HEK293 (cell line): ENCODE data around the gene NIN.

Experiments
- CTCF ChIA-PET: fragments of 350-600 bp; formaldehyde crosslinking; extraction: SDS; loops from one replicate; lab custom pipeline; 2021; ENCODE audit warnings: antibody characterized with exemption; lab: Yijun Ruan, JAX
- POLR2A ChIA-PET: fragments of 300-600 bp; formaldehyde crosslinking; extraction: SDS; loops from one replicate; lab custom pipeline; 2020; ENCODE audit warnings: antibody characterized with exemption, inconsistent platforms; lab: Yijun Ruan, JAX
- H3K27ac ChIP-seq: fragments of 200-500 bp; sonication (Bioruptor generic); 2 replicates; pipeline ENCODE4 v1.5.1; 2014; ENCODE audit warnings: low read depth, low read length, control low read depth, inconsistent platforms; ENCODE audit errors: extremely low read depth
- H3K36me3 ChIP-seq, 2 experiments: fragments of 200-500 bp in 1 of 2; sonication (Bioruptor generic) in 1 of 2; 1 replicate in 1 of 2; 2 replicates in 1 of 2; pipeline ENCODE4 v1.5.1; 2014 to 2017; ENCODE audit warnings: inconsistent platforms in 2 of 2, low read length in 2 of 2; ENCODE audit not compliant: control insufficient read depth in 2 of 2, insufficient read depth in 1 of 2
- H3K4me1 ChIP-seq: fragments of 200-500 bp; sonication (Bioruptor generic); 2 replicates; pipeline ENCODE4 v1.5.1; 2014; ENCODE audit warnings: mild to moderate bottlenecking, low read length, inconsistent platforms; ENCODE audit not compliant: control insufficient read depth, insufficient read depth
- H3K4me3 ChIP-seq: 2 replicates; pipeline ENCODE4 v1.5.1; 2011; ENCODE audit warnings: low read depth, mild to moderate bottlenecking, control low read depth, low read length, moderate library complexity
- H3K9me3 ChIP-seq: fragments of 200-500 bp; sonication (Bioruptor generic); 2 replicates; pipeline ENCODE4 v1.5.1; 2014; ENCODE audit warnings: low read depth, low read length, inconsistent platforms; ENCODE audit not compliant: control insufficient read depth, insufficient read depth
- CTCF ChIP-seq: fragments of 450-650 bp; formaldehyde crosslinking; IDR thresholded peaks from 2 replicates; pipeline ENCODE4 v1.5.1; 2016; ENCODE audit warnings: missing biosample characterization, missing genetic modification characterization
- GLIS1 ChIP-seq: fragments of 450-650 bp; formaldehyde crosslinking; IDR thresholded peaks from 2 replicates; pipeline ENCODE4 v1.5.1; 2016; ENCODE audit warnings: missing biosample characterization, missing genetic modification characterization
- HOXA7 ChIP-seq: sonication (generic); formaldehyde crosslinking; IDR thresholded peaks from 2 replicates; pipeline ENCODE4 v1.8.1; 2022; ENCODE audit warnings: missing genetic modification reagents, borderline replicate concordance
- IKZF3 ChIP-seq: fragments of 450-650 bp; IDR thresholded peaks from 2 replicates; pipeline ENCODE4 v1.5.0; 2018; ENCODE audit warnings: missing biosample characterization, mild to moderate bottlenecking, missing genetic modification characterization, moderate library complexity
- MEIS1 ChIP-seq: sonication (generic); formaldehyde crosslinking; IDR thresholded peaks from 2 replicates; pipeline ENCODE4 v1.8.1; 2022; ENCODE audit warnings: missing genetic modification reagents, mild to moderate bottlenecking, borderline replicate concordance
- OSR2 ChIP-seq: fragments of 450-650 bp; formaldehyde crosslinking; IDR thresholded peaks from 2 replicates; pipeline ENCODE4 v1.5.1; 2016; ENCODE audit warnings: missing biosample characterization, missing genetic modification characterization
- PRDM10 ChIP-seq: fragments of 450-650 bp; formaldehyde crosslinking; IDR thresholded peaks from 2 replicates; pipeline ENCODE4 v1.5.1; 2016; ENCODE audit warnings: missing biosample characterization, missing genetic modification characterization
- PRDM6 ChIP-seq: fragments of 450-650 bp; formaldehyde crosslinking; IDR thresholded peaks from 2 replicates; pipeline ENCODE4 v1.5.1; 2017; ENCODE audit warnings: missing biosample characterization, missing genetic modification characterization
- TCF7L2 ChIP-seq: IDR thresholded peaks from 2 replicates; pipeline ENCODE4 v1.6.1; 2011; ENCODE audit warnings: low read depth, mild to moderate bottlenecking, inconsistent platforms, low read length, moderate library complexity, borderline replicate concordance
- ZBTB17 ChIP-seq: fragments of 450-650 bp; formaldehyde crosslinking; IDR thresholded peaks from 2 replicates; pipeline ENCODE4 v1.5.1; 2016; ENCODE audit warnings: missing biosample characterization, missing genetic modification characterization
- ZBTB20 ChIP-seq: fragments of 450-650 bp; formaldehyde crosslinking; IDR thresholded peaks from 2 replicates; pipeline ENCODE4 v1.5.1; 2016; ENCODE audit warnings: missing biosample characterization, missing genetic modification characterization
- ZBTB7A ChIP-seq: fragments of 450-650 bp; formaldehyde crosslinking; IDR thresholded peaks from 2 replicates; pipeline ENCODE4 v1.5.1; 2016; ENCODE audit warnings: low read depth, missing biosample characterization, missing genetic modification characterization
- ZNF10 ChIP-seq: fragments of 450-650 bp; formaldehyde crosslinking; IDR thresholded peaks from 2 replicates; pipeline ENCODE4 v1.5.1; 2017; ENCODE audit warnings: missing biosample characterization, missing genetic modification characterization
- ZNF18 ChIP-seq: fragments of 450-650 bp; formaldehyde crosslinking; IDR thresholded peaks from 2 replicates; pipeline ENCODE4 v1.5.1; 2016; ENCODE audit warnings: missing biosample characterization, missing genetic modification characterization
- ZNF341 ChIP-seq: fragments of 450-650 bp; formaldehyde crosslinking; IDR thresholded peaks from 2 replicates; pipeline ENCODE4; 2016; ENCODE audit warnings: low read depth, missing biosample characterization, missing genetic modification characterization
- ZNF423 ChIP-seq: fragments of 450-650 bp; formaldehyde crosslinking; IDR thresholded peaks from 2 replicates; pipeline ENCODE4 v1.5.1; 2016; ENCODE audit warnings: missing biosample characterization, missing genetic modification characterization
- ZNF600 ChIP-seq: fragments of 450-650 bp; formaldehyde crosslinking; IDR thresholded peaks from 2 replicates; pipeline ENCODE4 v1.5.1; 2016; ENCODE audit warnings: missing biosample characterization, missing genetic modification characterization
- ZNF768 ChIP-seq: fragments of 450-650 bp; formaldehyde crosslinking; IDR thresholded peaks from 2 replicates; pipeline ENCODE4 v1.5.1; 2018; ENCODE audit warnings: missing biosample characterization, mild to moderate bottlenecking, missing genetic modification characterization

The NIN gene

DNA sequence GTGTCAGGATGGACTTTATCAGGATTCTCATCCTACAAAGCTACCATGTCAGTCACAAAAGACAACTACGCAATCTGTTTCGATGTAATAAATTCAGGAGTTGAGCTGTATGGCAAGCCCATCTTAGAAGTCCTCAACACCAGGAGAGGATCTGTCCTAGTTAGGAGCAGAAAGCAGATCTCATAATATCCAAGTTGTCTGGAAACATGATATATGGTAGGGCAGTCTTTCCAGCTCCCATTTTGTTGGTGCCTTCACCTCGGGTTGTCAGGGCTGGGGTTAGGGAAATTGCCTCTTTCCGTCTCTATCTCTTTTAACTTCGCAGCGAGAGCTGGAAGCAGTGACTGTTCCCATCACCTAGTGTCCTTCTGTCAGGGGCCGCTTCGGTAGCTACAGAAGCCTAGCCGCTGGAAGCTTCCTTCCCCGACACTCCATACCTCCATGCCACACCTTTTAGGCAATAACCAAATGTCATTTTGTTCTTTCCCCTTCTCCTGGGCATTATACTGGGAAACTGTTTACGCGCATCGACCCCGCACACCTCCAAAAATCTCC, 1.4 kb downstream of the NIN start:
- H3K4me3 ChIP-seq, result peak overlapping the region; percentile 76
- CTCF ChIA-PET, result interaction anchor here (0.5 to 4.0 kb wide), 5 partner anchors 8 to 286 kb away, joined by 3 to 14 read pairs (median 3); no protein-coding TSS in a partner anchor
- H3K36me3 ChIP-seq, result no peaks in the 10 kb centered on the region; a peak in 1 of 3 replicates
- H3K9me3 ChIP-seq, result no peaks in the 10 kb centered on the region
- peaks cover 30% of the 10 kb centered on the region for H3K4me1 ChIP-seq
- H3K27ac ChIP-seq, result peak overlapping the region; percentile 67; the same call in 1 of the 2 replicates
- POLR2A ChIA-PET, result interaction anchor here (0.9 to 1.8 kb wide), 3 partner anchors 12 to 115 kb away, joined by 4 to 7 read pairs (median 5); partner anchors contain the start of gene PYGL
- TF ChIP-seq OSR2 (tag by site-specific recombination) (peak; percentile 93), ZNF10 (tag by site-specific recombination) (peak; percentile 86), PRDM10 (peak; percentile 95), ZBTB7A (tag by site-specific recombination) (no peak), MEIS1 (CRISPR knock-in tag) (no peak), ZNF18 (tag by site-specific recombination) (no peak), ZBTB17 (tag by site-specific recombination) (0 out of 2 replicates have a peak, but pooled peaks have one; percentile 37)

- H3K27ac ChIP-seq, result no peak overlapping the region
- H3K4me3 ChIP-seq, result peak overlapping the region; percentile 76
- no peak for TF ChIP-seq HOXA7 (CRISPR knock-in tag)
- TF ChIP-seq ZBTB20 (tag by site-specific recombination), result 0 out of 2 replicates have a peak, but pooled peaks have one; percentile 32
- TF ChIP-seq CTCF (tag by site-specific recombination), result peak; percentile 28; the same call in 1 of the 2 replicates
- TF ChIP-seq PRDM6, result peak; percentile 71; the same call in 1 of the 2 replicates
- TF ChIP-seq ZNF423, result no peak
- TF ChIP-seq IKZF3, result peak; percentile 67
- TF ChIP-seq ZNF600 (tag by site-specific recombination), result peak; percentile 55
- TF ChIP-seq ZNF768 (tag by site-specific recombination), result no peak
- peak; percentile 21; the same call in 1 of the 2 replicates for TF ChIP-seq ZNF341 (tag by site-specific recombination)
- TF ChIP-seq GLIS1 (tag by site-specific recombination), result peak; percentile 64; the same call in 1 of the 2 replicates
- TF ChIP-seq TCF7L2, result peak; percentile 16; the same call in 1 of the 2 replicates
- no peaks in the 10 kb centered on the region; a peak in 1 of 3 replicates for H3K36me3 ChIP-seq
- H3K4me1 ChIP-seq, result peaks cover 37% of the 10 kb centered on the region
- no peaks in the 10 kb centered on the region for H3K9me3 ChIP-seq
- CTCF ChIA-PET, result interaction anchor here (0.5 to 4.0 kb wide), 6 partner anchors 8 to 286 kb away, joined by 3 to 14 read pairs (median 4); no protein-coding TSS in a partner anchor
- POLR2A ChIA-PET, result interaction anchor here (0.6 to 1.8 kb wide), 4 partner anchors 12 to 162 kb away, joined by 3 to 7 read pairs (median 4); partner anchors contain the start of gene PYGL
Observed at GRCh38 chr14:50828721-50829488, 2.1 kb downstream of the NIN start.
